GM11168 (cell line): Measurements from ENCODE around the gene GRAMD1B.
"Not testable (repeated sequence)": the region's sequence is repeated elsewhere in the genome, so short reads cannot be mapped to it uniquely, and the experiment has no call there.

ENCODE experiments used
- in situ Hi-C: fragments of 300-500 bp; cut with MboI; formaldehyde crosslinking; loops from one replicate; pipeline ENCODE4 v1.12.0; 2022; ENCODE audit warnings: low sequenced_read_pairs; ENCODE audit not compliant: unreplicated experiment

GRAMD1B gene

GRCh38 chr11:123659311-123659710 is 229.2 kb downstream of the GRAMD1B start:
- in situ Hi-C loops, result no loop called here

GRCh38 chr11:123659965-123660364 is 229.9 kb downstream of the GRAMD1B start:
- in situ Hi-C loops, result not testable (repeated sequence)

GRCh38 chr11:123665306-123665705 is 235.2 kb downstream of the GRAMD1B start:
- in situ Hi-C loops, result no loop called here

GRCh38 chr11:123670081-123670480 is 240.0 kb downstream of the GRAMD1B start:
- in situ Hi-C loops, result no loop called here

- in situ Hi-C loops, result no loop called here
These were observed 241.5 kb downstream of the GRAMD1B start for GRCh38 chr11:123671534-123671933.

GRCh38 chr11:123672568-123672967 is 242.5 kb downstream of the GRAMD1B start:
- in situ Hi-C loops, result no loop called here

GRCh38 chr11:123674297-123674696 is 244.2 kb downstream of the GRAMD1B start:
- in situ Hi-C loops, result no loop called here
